ENCODE results near the gene TMEM115. TPM values are rescaled to one million over a fixed set of nuclear protein-coding genes. Genes with fewer than 3 reads are reported as not detected.
"Not testable (repeated sequence)": the region's sequence is repeated elsewhere in the genome, so short reads cannot be mapped to it uniquely, and the experiment has no call there.

The TMEM115 gene
- total RNA-seq, 1 experiment from 2014 or later, result 29.4 TPM

- DNase-seq, result peak; percentile 96
- Mint-ChIP-seq H3K27me3 (ENCODE audit: unreplicated experiment) (no peaks in the 10 kb centered on the region), H3K9me3 (ENCODE audit: low read depth, unreplicated experiment) (no peaks in the 10 kb centered on the region), H3K4me1 (ENCODE audit: low read depth, unreplicated experiment) (peaks cover 28% of the 10 kb centered on the region), H3K4me3 (ENCODE audit: low read depth, unreplicated experiment) (peak overlapping the region; percentile 56), H3K27ac (ENCODE audit: unreplicated experiment) (peak overlapping the region; percentile 89), H3K36me3 (ENCODE audit: insufficient read depth, unreplicated experiment) (peaks cover 36% of the 10 kb centered on the region)
- intact Hi-C loops (cut with micrococcal nuclease; ENCODE audit: unreplicated experiment), result no loop called here
- TF ChIP-seq, protein P1, sequence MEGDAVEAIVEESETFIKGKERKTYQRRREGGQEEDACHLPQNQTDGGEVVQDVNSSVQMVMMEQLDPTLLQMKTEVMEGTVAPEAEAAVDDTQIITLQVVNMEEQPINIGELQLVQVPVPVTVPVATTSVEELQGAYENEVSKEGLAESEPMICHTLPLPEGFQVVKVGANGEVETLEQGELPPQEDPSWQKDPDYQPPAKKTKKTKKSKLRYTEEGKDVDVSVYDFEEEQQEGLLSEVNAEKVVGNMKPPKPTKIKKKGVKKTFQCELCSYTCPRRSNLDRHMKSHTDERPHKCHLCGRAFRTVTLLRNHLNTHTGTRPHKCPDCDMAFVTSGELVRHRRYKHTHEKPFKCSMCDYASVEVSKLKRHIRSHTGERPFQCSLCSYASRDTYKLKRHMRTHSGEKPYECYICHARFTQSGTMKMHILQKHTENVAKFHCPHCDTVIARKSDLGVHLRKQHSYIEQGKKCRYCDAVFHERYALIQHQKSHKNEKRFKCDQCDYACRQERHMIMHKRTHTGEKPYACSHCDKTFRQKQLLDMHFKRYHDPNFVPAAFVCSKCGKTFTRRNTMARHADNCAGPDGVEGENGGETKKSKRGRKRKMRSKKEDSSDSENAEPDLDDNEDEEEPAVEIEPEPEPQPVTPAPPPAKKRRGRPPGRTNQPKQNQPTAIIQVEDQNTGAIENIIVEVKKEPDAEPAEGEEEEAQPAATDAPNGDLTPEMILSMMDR (IDR thresholded peaks at IDR 0.05; ENCODE audit: unreplicated experiment), result no peak
- CTCF ChIA-PET, result interaction anchor here (0.6 to 1.0 kb wide), 7 partner anchors 12 to 73 kb away, joined by 3 to 6 read pairs (median 4); partner anchors contain the start of genes HYAL1, HYAL3 and NAA80
- no TSS peak for BruUV-seq (replicated peaks)
Observed at GRCh38 chr3:50316657-50317242, 42.6 kb downstream of the TMEM115 start.

- no peak overlapping the region for H3K4me3 Mint-ChIP-seq (ENCODE audit: low read depth, unreplicated experiment)
- CTCF ChIA-PET, result no interaction called here
- peak overlapping the region; percentile 79 for H3K27ac Mint-ChIP-seq (ENCODE audit: unreplicated experiment)
Observed at GRCh38 chr3:50314816-50315215, 44.5 kb downstream of the TMEM115 start.

GRCh38 chr3:50314342-50314741 lies 45.0 kb downstream of the TMEM115 start:
- Mint-ChIP-seq H3K4me1 (ENCODE audit: low read depth, unreplicated experiment) (peaks cover 28% of the 10 kb centered on the region), H3K36me3 (ENCODE audit: insufficient read depth, unreplicated experiment) (peaks cover 20% of the 10 kb centered on the region), H3K4me3 (ENCODE audit: low read depth, unreplicated experiment) (no peak overlapping the region), H3K9me3 (ENCODE audit: low read depth, unreplicated experiment) (no peaks in the 10 kb centered on the region), H3K27ac (ENCODE audit: unreplicated experiment) (no peak overlapping the region), H3K27me3 (ENCODE audit: unreplicated experiment) (no peaks in the 10 kb centered on the region)
- intact Hi-C loops (cut with micrococcal nuclease; ENCODE audit: unreplicated experiment), result no loop called here
- BruUV-seq (replicated peaks), result no TSS peak
- CTCF ChIA-PET, result interaction anchor here (1.1 kb wide), 1 partner anchor 22 kb away, joined by 3 read pairs; no protein-coding TSS in a partner anchor
- DNase-seq, result no peak
- TF ChIP-seq, protein P1 (IDR thresholded peaks at IDR 0.05; ENCODE audit: unreplicated experiment), result no peak

More at GRCh38 chr3:50314816-50315215, 44.5 kb downstream of the TMEM115 start:
- BruUV-seq (replicated peaks), result no TSS peak
- H3K27me3 Mint-ChIP-seq (ENCODE audit: unreplicated experiment), result no peaks in the 10 kb centered on the region
- TF ChIP-seq, protein P1 (IDR thresholded peaks at IDR 0.05; ENCODE audit: unreplicated experiment), result no peak
- H3K9me3 Mint-ChIP-seq (ENCODE audit: low read depth, unreplicated experiment), result no peaks in the 10 kb centered on the region
- no peak for DNase-seq
- H3K36me3 Mint-ChIP-seq (ENCODE audit: insufficient read depth, unreplicated experiment), result peaks cover 20% of the 10 kb centered on the region
- intact Hi-C loops (cut with micrococcal nuclease; ENCODE audit: unreplicated experiment), result no loop called here
- peaks cover 28% of the 10 kb centered on the region for H3K4me1 Mint-ChIP-seq (ENCODE audit: low read depth, unreplicated experiment)

DNA sequence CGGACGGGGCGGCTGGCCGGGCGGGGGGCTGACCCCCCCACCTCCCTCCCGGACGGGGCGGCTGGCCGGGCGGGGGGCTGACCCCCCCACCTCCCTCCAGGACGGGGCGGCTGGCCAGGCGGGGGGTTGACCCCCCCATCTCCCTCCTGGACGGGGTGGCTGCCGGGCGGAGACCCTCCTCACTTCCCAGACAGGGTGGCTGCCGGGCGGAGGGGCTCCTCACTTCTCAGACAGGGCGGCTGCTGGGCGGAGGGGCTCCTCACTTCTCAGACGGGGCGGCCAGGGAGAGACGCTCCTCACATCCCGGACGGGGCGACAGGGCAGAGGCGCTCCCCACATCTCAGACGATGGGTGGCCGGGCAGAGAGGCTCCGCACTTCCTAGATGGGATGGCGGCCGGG lies 47.3 kb downstream of the TMEM115 start:
- H3K4me1 Mint-ChIP-seq (ENCODE audit: low read depth, unreplicated experiment), result peaks cover 27% of the 10 kb centered on the region
- H3K36me3 Mint-ChIP-seq (ENCODE audit: insufficient read depth, unreplicated experiment), result not testable (repeated sequence)

More for the DNA sequence above, 47.3 kb downstream of the TMEM115 start:
- H3K4me3 Mint-ChIP-seq (ENCODE audit: low read depth, unreplicated experiment); CTCF ChIA-PET; H3K27me3 Mint-ChIP-seq (ENCODE audit: unreplicated experiment); H3K27ac Mint-ChIP-seq (ENCODE audit: unreplicated experiment); intact Hi-C loops (cut with micrococcal nuclease; ENCODE audit: unreplicated experiment); DNase-seq; BruUV-seq (replicated peaks); H3K9me3 Mint-ChIP-seq (ENCODE audit: low read depth, unreplicated experiment): not testable (repeated sequence)

Other genes starting within 250 kb of the TMEM115 start
- gene SEMA3F, start 204.2 kb downstream of the TMEM115 start, total RNA-seq (2022), result 1.6 and 1.7 TPM in 2 replicates
- not detected in 2 replicates for gene GNAT1, start 167.9 kb downstream of the TMEM115 start, total RNA-seq (2022)
- gene SLC38A3, start 154.2 kb downstream of the TMEM115 start, total RNA-seq (2022), result not detected in 2 replicates
- gene GNAI2, start 123.3 kb downstream of the TMEM115 start, total RNA-seq (2022), result 92.5 and 102 TPM in 2 replicates
- 20.3 and 25.7 TPM in 2 replicates for gene SEMA3B, start 90.4 kb downstream of the TMEM115 start, total RNA-seq (2022)
- 0.32 TPM in 1 of 2 replicates, not detected in the other for gene LSMEM2, start 80.4 kb downstream of the TMEM115 start, total RNA-seq (2022)
- 121 TPM in 2 replicates for gene IFRD2, start 67.1 kb downstream of the TMEM115 start, total RNA-seq (2022)
- 4.3 and 5.5 TPM in 2 replicates for gene HYAL3, start 60.1 kb downstream of the TMEM115 start, total RNA-seq (2022)
- gene NAA80, start 60.1 kb downstream of the TMEM115 start, total RNA-seq (2022), result 11.6 and 15.0 TPM in 2 replicates
- 1.3 and 1.5 TPM in 2 replicates for gene HYAL1, start 55.9 kb downstream of the TMEM115 start, total RNA-seq (2022)
- 35.7 and 36.9 TPM in 2 replicates for gene HYAL2, start 36.8 kb downstream of the TMEM115 start, total RNA-seq (2022)
- 29.2 and 31.2 TPM in 2 replicates for gene TUSC2, start 31.3 kb downstream of the TMEM115 start, total RNA-seq (2022)
- 14.7 and 16.8 TPM in 2 replicates for gene RASSF1, start 18.7 kb downstream of the TMEM115 start, total RNA-seq (2022)
- gene ZMYND10, start 13.8 kb downstream of the TMEM115 start, total RNA-seq (2022), result 0.44 and 0.71 TPM in 2 replicates
- gene NPRL2, start 8.7 kb downstream of the TMEM115 start, total RNA-seq (2022), result 21.0 and 21.8 TPM in 2 replicates
- gene CYB561D2, start 8.7 kb downstream of the TMEM115 start, total RNA-seq (2022), result 19.4 and 19.7 TPM in 2 replicates
- 0.12 TPM in 1 of 2 replicates, not detected in the other for gene CACNA2D2, start 144.1 kb upstream of the TMEM115 start, total RNA-seq (2022)
- gene C3orf18, start 208.2 kb upstream of the TMEM115 start, total RNA-seq (2022), result 2.7 and 3.1 TPM in 2 replicates
- 17.6 and 20.0 TPM in 2 replicates for gene HEMK1, start 210.0 kb upstream of the TMEM115 start, total RNA-seq (2022)